GM10266 (cell line): ENCODE data around the gene FHOD3.

Experiments used
- DNase-seq: peaks from one replicate; pipeline ENCODE4 v3.0.0; 2012; ENCODE audit errors: extremely low spot score
- CTCF ChIP-seq: IDR thresholded peaks from 2 replicates; pipeline ENCODE4 v1.5.1; 2012; ENCODE audit warnings: mild to moderate bottlenecking, low read depth; ENCODE audit not compliant: control insufficient read depth, insufficient read depth; ENCODE audit errors: missing control alignments

FHOD3 gene

GRCh38 chr18:36297417-36298125 is at the start of gene FHOD3:
TSS of gene FHOD3 (plus strand) at chr18:36297713. CDS start at chr18:36297836, 123 bp downstream.
- TF ChIP-seq CTCF = no peak
- peak; percentile 85 for DNase-seq

- no peak for DNase-seq
- no peak for TF ChIP-seq CTCF
These were observed 48.1 kb upstream of the FHOD3 start for GRCh38 chr18:36249392-36249791.

GRCh38 chr18:36250827-36251226 is 46.7 kb upstream of the FHOD3 start:
- no peak for DNase-seq
- no peak for TF ChIP-seq CTCF

- DNase-seq = no peak
- no peak for TF ChIP-seq CTCF
These were observed 42.3 kb upstream of the FHOD3 start for GRCh38 chr18:36255072-36255698.

GRCh38 chr18:36256094-36256493 is 41.4 kb upstream of the FHOD3 start:
- TF ChIP-seq CTCF = no peak
- no peak for DNase-seq

GRCh38 chr18:36262971-36263370 is 34.5 kb upstream of the FHOD3 start:
- no peak for TF ChIP-seq CTCF
- no peak for DNase-seq

GRCh38 chr18:36264283-36264682 is 33.2 kb upstream of the FHOD3 start:
- no peak for DNase-seq
- no peak for TF ChIP-seq CTCF
